PC-9 (cell line): Measurements from ENCODE around the gene ID2. TPM values are rescaled to one million over a fixed set of nuclear protein-coding genes. Genes with fewer than 3 reads are reported as not detected.
"Not testable (repeated sequence)": the region's sequence is repeated elsewhere in the genome, so short reads cannot be mapped to it uniquely, and the experiment has no call there.

Source experiments
- BruUV-seq: library from RNA; stranded (reverse); fragments of 400-500 nt; replicated peaks from 2 replicates; lab custom pipeline; 2021; lab: Mats Ljungman, UMichigan
- CTCF ChIA-PET: fragments of 300-600 bp; sonication (Branson Sonifier 250); formaldehyde crosslinking; loops from one replicate; lab custom pipeline; 2022; ENCODE audit warnings: antibody characterized with exemption; lab: Charles Lee
- POLR2A ChIA-PET: fragments of 300-600 bp; sonication (Branson Sonifier 250); formaldehyde crosslinking; loops from one replicate; lab custom pipeline; 2022; ENCODE audit warnings: antibody characterized with exemption; ENCODE audit not compliant: unreplicated experiment; lab: Charles Lee
- DNase-seq, 2 experiments: peaks; one replicate each; pipeline versions ENCODE4 v3.0.0 to v3.0.0-alpha.2; 2015 to 2022; ENCODE audit warnings: mixed read lengths in 1 of 2
- H2AFZ ChIP-seq: fragments of 200-600 bp; sonication (generic); 2 replicates; pipeline ENCODE4 v1.8.1; 2017; ENCODE audit warnings: antibody characterized with exemption
- H3F3A ChIP-seq: fragments of 200-600 bp; sonication (generic); 2 replicates; pipeline ENCODE4 v1.8.1; 2017; ENCODE audit warnings: antibody characterized with exemption, mild to moderate bottlenecking, low read depth; ENCODE audit not compliant: insufficient read depth
- H3K27ac ChIP-seq: fragments of 200-600 bp; sonication (generic); 2 replicates; pipeline ENCODE4 v1.6.1; 2016; ENCODE audit warnings: mixed run types
- H3K27me3 ChIP-seq: fragments of 200-600 bp; sonication (generic); 2 replicates; pipeline ENCODE4 v1.6.1; 2016; ENCODE audit warnings: low read depth, mixed run types; ENCODE audit not compliant: insufficient read depth
- H3K36me3 ChIP-seq: fragments of 200-600 bp; sonication (generic); 2 replicates; pipeline ENCODE4 v1.6.1; 2016; ENCODE audit warnings: low read depth, mixed run types
- H3K4me1 ChIP-seq: fragments of 200-600 bp; sonication (generic); replicated peaks from 2 replicates; pipeline ENCODE4 v1.6.1; 2016; ENCODE audit warnings: mixed run types; ENCODE audit not compliant: insufficient read depth
- H3K4me2 ChIP-seq: fragments of 200-600 bp; sonication (generic); 2 replicates; pipeline ENCODE4 v1.6.1; 2017; ENCODE audit warnings: mixed run types
- H3K4me3 ChIP-seq: fragments of 200-600 bp; sonication (generic); 2 replicates; pipeline ENCODE4 v1.6.1; 2016; ENCODE audit warnings: mixed run types
- H3K79me2 ChIP-seq: fragments of 200-600 bp; sonication (generic); 2 replicates; pipeline ENCODE4 v1.6.1; 2017; ENCODE audit warnings: low read depth, mixed run types
- H3K9me2 ChIP-seq: fragments of 200-600 bp; sonication (generic); 2 replicates; pipeline ENCODE4 v1.8.1; 2017; ENCODE audit warnings: mild to moderate bottlenecking; ENCODE audit not compliant: insufficient read depth
- H3K9me3 ChIP-seq: fragments of 200-600 bp; sonication (generic); 2 replicates; pipeline ENCODE4 v1.8.1; 2016; ENCODE audit warnings: low read depth; ENCODE audit not compliant: insufficient read depth
- H4K20me1 ChIP-seq: fragments of 200-600 bp; sonication (generic); 2 replicates; pipeline ENCODE4 v1.8.1; 2017; ENCODE audit not compliant: insufficient read depth
- CTCF ChIP-seq: fragments of 200-600 bp; sonication (generic); conservative IDR thresholded peaks from 2 replicates; pipeline ENCODE4 v1.6.1; 2017; ENCODE audit warnings: mixed run types, antibody characterized with exemption, mild to moderate bottlenecking, moderate library complexity
- EZH2 ChIP-seq: fragments of 200-600 bp; sonication (generic); IDR thresholded peaks from 2 replicates; pipeline ENCODE4 v1.8.0; 2017; ENCODE audit warnings: antibody characterized with exemption, low read depth
- intact Hi-C: fragments of 100-400 bp; cut with micrococcal nuclease; formaldehyde crosslinking; loops from one replicate; pipeline ENCODE4 v1.10.0; 2022; ENCODE audit not compliant: unreplicated experiment
- total RNA-seq: library from RNA; stranded (reverse); gene quantifications from 2 replicates; pipeline ENCODE4 v1.2.3, GENCODE V29; 2021

Gene ID2
- total RNA-seq, 1 experiment from 2014 or later = 0.61 TPM

GRCh38 chr2:8728305-8729015, 46.6 kb downstream of the ID2 start:
- no peak overlapping the region for H3K4me3 ChIP-seq
- CTCF ChIA-PET = no interaction called here
- H3K9me3 ChIP-seq = no peaks in the 10 kb centered on the region
- BruUV-seq = no TSS peak
- H3K27ac ChIP-seq = no peak overlapping the region
- H2AFZ ChIP-seq = no peak overlapping the region
- TF ChIP-seq EZH2 (no peak), CTCF (no peak)
- no peaks in the 10 kb centered on the region for H3K27me3 ChIP-seq
- no peak for DNase-seq
- no peaks in the 10 kb centered on the region for H3K9me2 ChIP-seq
- H3K79me2 ChIP-seq = no peaks in the 10 kb centered on the region
- intact Hi-C loops = no loop called here
- no peaks in the 10 kb centered on the region for H4K20me1 ChIP-seq
- no peak overlapping the region for H3K4me2 ChIP-seq
- no peaks in the 10 kb centered on the region for H3K4me1 ChIP-seq
- POLR2A ChIA-PET = no interaction called here
- peaks cover 10% of the 10 kb centered on the region; the same call in 1 of the 2 replicates for H3K36me3 ChIP-seq
- H3F3A ChIP-seq = no peaks in the 10 kb centered on the region

GRCh38 chr2:8729101-8729500, 47.2 kb downstream of the ID2 start:
- H3K79me2 ChIP-seq, H3K4me1 ChIP-seq, H3K9me3 ChIP-seq, DNase-seq, H3K27ac ChIP-seq, intact Hi-C loops, CTCF ChIA-PET, POLR2A ChIA-PET, H3K4me3 ChIP-seq, H3F3A ChIP-seq, H2AFZ ChIP-seq, H3K4me2 ChIP-seq, H3K9me2 ChIP-seq, BruUV-seq, H3K27me3 ChIP-seq, H4K20me1 ChIP-seq: not testable (repeated sequence)
- H3K36me3 ChIP-seq = peaks cover 10% of the 10 kb centered on the region; the same call in 1 of the 2 replicates

GRCh38 chr2:8729939-8730338, 48.1 kb downstream of the ID2 start:
- intact Hi-C loops = no loop called here
- no TSS peak for BruUV-seq
- TF ChIP-seq CTCF = no peak
- Histone ChIP-seq H3K4me2 (no peak overlapping the region), H3K4me1 (no peaks in the 10 kb centered on the region), H3K27me3 (no peaks in the 10 kb centered on the region), H3K36me3 (peaks cover 10% of the 10 kb centered on the region; the same call in 1 of the 2 replicates), H3K79me2 (no peaks in the 10 kb centered on the region), H3F3A (no peaks in the 10 kb centered on the region), H4K20me1 (no peaks in the 10 kb centered on the region), H3K9me3 (no peaks in the 10 kb centered on the region), H3K27ac (no peak overlapping the region), H3K4me3 (no peak overlapping the region), H3K9me2 (no peaks in the 10 kb centered on the region), H2AFZ (no peak overlapping the region)
- no peak for DNase-seq
- CTCF ChIA-PET = no interaction called here
- POLR2A ChIA-PET = no interaction called here

GRCh38 chr2:8732601-8733000, 50.7 kb downstream of the ID2 start:
- no peak overlapping the region for H3K27ac ChIP-seq
- no peaks in the 10 kb centered on the region for H3K4me1 ChIP-seq
- no peaks in the 10 kb centered on the region for H3K9me3 ChIP-seq
- no peaks in the 10 kb centered on the region for H4K20me1 ChIP-seq
- no peaks in the 10 kb centered on the region for H3F3A ChIP-seq
- TF ChIP-seq CTCF = no peak
- no peak for TF ChIP-seq EZH2
- H3K79me2 ChIP-seq = no peaks in the 10 kb centered on the region
- ChIA-PET CTCF (no interaction called here), POLR2A (no interaction called here)
- H3K4me2 ChIP-seq = no peak overlapping the region
- no peak for DNase-seq
- H2AFZ ChIP-seq = no peak overlapping the region
- H3K27me3 ChIP-seq = no peaks in the 10 kb centered on the region
- peaks cover 10% of the 10 kb centered on the region; the same call in 1 of the 2 replicates for H3K36me3 ChIP-seq
- intact Hi-C loops = no loop called here
- H3K4me3 ChIP-seq = no peak overlapping the region
- no TSS peak for BruUV-seq
- H3K9me2 ChIP-seq = no peaks in the 10 kb centered on the region
